Medulla oblongata (tissue), 1 donor: ENCODE measurements around the gene ZFPL1.
"Not testable (repeated sequence)": the region's sequence is repeated elsewhere in the genome, so short reads cannot be mapped to it uniquely, and the experiment has no call there.

ENCODE experiments used
- DNase-seq: peaks from one replicate; pipeline ENCODE4 v3.0.0-alpha.2; 2015; ENCODE audit errors: extremely low spot score

The ZFPL1 gene

GRCh38 chr11:65114538-65115171 lies 30.6 kb downstream of the ZFPL1 start:
- no peak for DNase-seq

GRCh38 chr11:65115361-65116082 lies 31.5 kb downstream of the ZFPL1 start:
- no peak for DNase-seq

GRCh38 chr11:65116370-65117205 lies 32.6 kb downstream of the ZFPL1 start:
- no peak for DNase-seq

- DNase-seq, result peak; percentile 99
These were observed 33.4 kb downstream of the ZFPL1 start, which contains the start of gene ZNHIT2 for GRCh38 chr11:65117206-65118096. TSS of gene ZNHIT2 (minus strand) at chr11:65117701. CDS start at chr11:65117653, 48 bp downstream.

- DNase-seq, result no peak
These were observed 34.2 kb downstream of the ZFPL1 start for GRCh38 chr11:65118097-65118837.

- not testable (repeated sequence) for DNase-seq
These were observed 35.1 kb downstream of the ZFPL1 start for GRCh38 chr11:65118891-65119669.

- no peak for DNase-seq
These were observed 35.6 kb downstream of the ZFPL1 start for GRCh38 chr11:65119670-65119995.

GRCh38 chr11:65120831-65121230 lies 36.8 kb downstream of the ZFPL1 start:
- no peak for DNase-seq

GRCh38 chr11:65121447-65121864 lies 37.4 kb downstream of the ZFPL1 start:
- no peak for DNase-seq

GRCh38 chr11:65121865-65122696 lies 38.1 kb downstream of the ZFPL1 start, which contains the start of the genes FAU and MRPL49:
TSS of gene FAU (minus strand) at chr11:65122134. CDS start at chr11:65121813, 321 bp downstream.
TSS of gene MRPL49 (plus strand) at chr11:65122321. CDS start at chr11:65122347, 26 bp downstream.
- peak; percentile 96 for DNase-seq

- no peak for DNase-seq
These were observed 40.6 kb downstream of the ZFPL1 start for GRCh38 chr11:65124480-65125196.

GRCh38 chr11:65125197-65126056 lies 41.4 kb downstream of the ZFPL1 start:
- DNase-seq, result no peak

GRCh38 chr11:65126624-65127274 lies 42.7 kb downstream of the ZFPL1 start:
- DNase-seq, result no peak

- no peak for DNase-seq
These were observed 43.6 kb downstream of the ZFPL1 start for GRCh38 chr11:65127473-65128181.

- DNase-seq, result no peak
These were observed 44.4 kb downstream of the ZFPL1 start for GRCh38 chr11:65128182-65129145.
